Fibroblast of skin of right biceps (primary cell): ENCODE results near the gene PFKFB1.
A peak's percentile ranks its signal among the peaks of the same experiment; 100 is the strongest.

Experiments
- DNase-seq: peaks from one replicate; pipeline ENCODE4 v3.0.0-alpha.2; 2013

Gene PFKFB1

DNA sequence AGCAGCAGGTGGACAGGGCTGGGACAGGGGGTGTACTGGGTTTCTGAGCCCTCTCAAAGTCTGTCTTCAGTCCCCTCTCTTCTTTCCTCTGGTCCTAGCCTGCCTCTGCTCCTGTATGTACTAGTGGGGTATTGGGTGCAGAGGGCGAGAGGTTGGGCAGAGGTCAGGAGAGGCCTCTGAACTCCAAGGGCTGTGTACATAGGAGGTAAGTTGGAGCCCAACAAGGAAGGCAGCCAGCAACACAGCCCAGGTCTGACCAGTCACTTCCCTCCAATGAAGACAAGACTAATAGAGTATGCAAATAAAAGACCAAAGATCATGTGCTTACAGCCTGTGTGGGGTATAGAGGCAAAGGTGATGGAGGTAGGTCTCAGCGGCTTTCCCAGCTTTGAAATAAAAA is at the start of gene PFKFB1:
TSS of gene PFKFB1 (minus strand) at position 90 of the 400 bp plus-strand sequence. CDS start 181 bp downstream, outside the sequence.
- no peak for DNase-seq

DNA sequence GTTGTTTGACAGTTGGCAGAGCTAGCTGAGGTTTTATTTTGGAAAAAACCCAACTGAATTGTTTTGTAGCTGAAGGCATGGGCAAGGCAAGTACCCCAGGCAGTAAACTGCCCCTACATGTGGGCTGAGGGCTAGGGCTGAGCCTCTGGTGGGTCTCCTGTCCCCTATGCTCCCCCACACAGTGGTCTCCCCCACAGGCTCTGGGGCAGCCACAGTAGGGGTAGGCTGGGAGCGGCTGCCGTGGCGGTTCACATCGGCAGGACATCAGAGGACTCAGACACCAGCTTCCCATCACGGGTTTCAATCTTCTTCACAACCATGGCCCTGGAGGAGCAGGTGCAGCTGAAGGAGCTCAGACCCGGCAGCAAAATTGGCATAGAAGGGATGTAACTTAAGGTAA is 47.5 kb upstream of the PFKFB1 start:
- DNase-seq: no peak

DNA sequence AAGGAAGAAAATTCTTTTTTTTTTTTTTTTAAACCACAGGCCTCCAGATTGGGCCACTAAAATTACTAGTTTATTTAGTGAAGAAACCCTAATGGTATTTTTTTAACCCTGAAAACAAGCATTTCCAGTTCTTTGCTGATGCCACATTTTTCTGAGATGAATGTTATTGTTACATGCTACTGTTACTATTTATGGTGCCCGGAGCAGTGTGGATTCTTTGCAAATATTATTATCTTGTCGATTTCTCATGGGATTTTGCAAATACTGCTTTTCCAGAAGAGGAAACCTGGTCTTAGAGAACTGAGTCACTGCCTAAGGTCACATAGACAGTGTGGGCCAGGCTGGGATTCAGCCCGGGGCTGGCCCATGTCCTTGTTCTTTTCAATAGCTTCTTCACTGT is 45.5 kb upstream of the PFKFB1 start:
- peak; percentile 4 for DNase-seq

DNA sequence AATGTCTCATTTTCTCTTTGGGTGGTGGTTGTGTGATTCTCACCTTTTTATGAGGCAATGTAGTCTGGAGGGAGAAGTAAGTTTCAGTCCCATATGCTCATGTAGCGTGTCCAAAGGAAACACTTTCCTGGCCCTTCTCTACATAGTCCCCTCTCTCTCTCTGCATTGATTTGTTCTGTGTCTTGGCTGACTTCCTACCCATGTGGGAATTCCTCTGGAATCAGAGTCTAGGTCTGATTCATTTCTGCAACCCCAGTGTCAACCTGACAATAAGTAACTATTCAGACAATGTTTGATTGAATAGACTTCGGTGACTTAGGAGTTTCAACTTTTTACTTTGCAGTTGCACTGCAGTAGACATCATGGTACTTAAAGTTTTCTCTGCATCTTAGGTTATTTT is 39.4 kb upstream of the PFKFB1 start:
- no peak for DNase-seq

DNA sequence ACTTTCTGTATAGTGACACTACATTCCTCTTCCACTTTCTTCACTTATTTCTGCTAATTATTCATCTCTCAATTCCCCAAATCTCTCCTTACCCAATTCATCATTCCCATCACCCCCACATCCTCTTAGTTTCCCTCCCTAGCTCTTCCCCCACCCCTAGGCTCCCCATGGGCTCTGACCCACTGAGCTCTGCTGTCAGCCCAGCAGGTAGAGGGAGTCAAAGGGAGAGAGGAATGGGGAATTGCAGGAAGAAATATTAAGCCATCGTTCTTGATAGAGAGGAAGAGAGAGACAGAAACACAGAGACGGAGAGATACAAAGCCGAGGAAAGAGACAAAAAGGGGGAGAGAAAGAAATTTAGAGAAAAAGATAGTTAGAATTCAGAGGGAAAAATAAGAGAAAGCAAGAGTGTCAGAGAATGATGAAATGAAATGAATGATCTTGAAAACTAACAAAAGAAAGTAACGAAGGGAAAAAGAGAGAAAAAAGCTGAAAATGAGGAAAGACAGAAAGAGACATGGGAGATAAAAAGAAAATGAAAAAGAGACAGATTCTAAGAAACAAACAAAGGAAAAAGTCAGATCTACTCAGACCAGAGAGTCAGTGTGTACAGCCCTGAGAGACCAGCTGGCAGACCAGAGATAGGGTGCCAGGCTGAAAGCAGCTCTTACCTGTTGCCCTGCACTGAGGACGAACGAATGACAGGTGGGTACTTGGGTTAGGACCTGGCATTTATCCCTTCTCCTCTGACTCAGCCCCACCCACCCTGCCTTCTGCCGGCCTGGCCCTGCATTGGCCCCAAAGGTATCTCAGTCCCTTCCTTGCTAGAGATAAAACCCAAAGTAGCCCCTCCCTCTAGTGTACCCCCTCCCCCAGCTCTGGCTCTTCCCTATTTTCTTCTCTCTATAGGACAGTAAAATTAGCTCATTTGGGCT is 36.5 kb upstream of the PFKFB1 start, which contains the start of gene ALAS2:
TSS of gene ALAS2 (minus strand) at position 707 of the 935 bp plus-strand sequence. CDS start 4,977 bp downstream, outside the sequence.
- DNase-seq: no peak

DNA sequence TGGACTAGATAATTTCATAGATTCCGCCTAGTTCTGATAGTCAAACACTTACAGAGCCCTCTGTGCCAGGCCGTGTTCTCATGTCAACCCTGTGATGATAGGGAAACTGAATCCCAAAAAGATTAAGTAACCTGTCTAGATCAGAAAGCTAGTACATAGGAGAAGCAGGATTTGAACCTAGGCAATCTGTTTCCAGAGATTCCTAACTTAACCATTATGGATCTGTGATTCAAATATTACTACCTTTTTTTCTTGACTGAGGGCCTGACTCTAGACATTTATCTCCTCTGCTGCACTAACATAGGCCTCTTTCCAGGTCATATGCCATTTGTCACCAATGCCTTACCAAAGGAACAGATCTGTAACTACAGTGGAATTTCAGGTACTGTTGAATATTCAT is 35.3 kb upstream of the PFKFB1 start:
- no peak for DNase-seq

DNA sequence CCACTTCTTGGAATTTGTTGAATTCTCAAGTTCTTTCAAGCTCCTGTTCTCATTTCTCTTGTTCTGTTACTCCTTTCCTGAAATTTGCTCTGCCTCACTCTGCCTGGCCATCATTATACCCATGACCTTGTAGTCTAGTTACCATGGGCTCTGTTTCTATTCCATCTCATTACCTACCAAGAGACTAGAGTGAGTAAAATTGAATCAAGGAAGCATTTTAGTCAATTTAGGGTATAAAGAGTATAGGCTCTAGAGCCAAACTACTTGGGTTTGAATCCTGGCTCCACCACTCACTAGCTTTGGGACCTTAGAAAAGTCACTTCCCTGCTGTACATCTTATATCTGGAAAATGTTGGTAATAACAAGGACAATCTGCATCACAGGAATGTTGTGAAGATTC is 34.6 kb upstream of the PFKFB1 start:
- DNase-seq: no peak

DNA sequence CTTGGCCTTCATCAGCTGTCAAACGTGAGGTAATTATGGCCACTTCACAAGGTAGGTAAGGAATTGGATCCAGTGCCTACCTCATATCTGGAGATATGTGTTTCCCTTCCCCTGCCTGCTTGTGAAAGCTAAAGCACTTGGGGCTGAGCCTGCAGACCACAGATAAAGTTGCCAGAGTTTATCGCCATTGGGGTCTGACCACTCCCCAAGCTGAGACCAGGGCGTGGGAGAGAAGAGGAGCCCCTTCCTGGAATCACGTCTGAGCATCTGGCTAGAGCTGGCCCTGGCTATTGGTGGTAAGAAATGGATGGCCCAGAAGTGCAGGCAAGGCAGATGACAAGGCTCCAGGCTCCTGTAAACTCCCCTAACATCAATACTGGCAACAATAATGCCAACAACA is 34.1 kb upstream of the PFKFB1 start:
- DNase-seq: no peak

DNA sequence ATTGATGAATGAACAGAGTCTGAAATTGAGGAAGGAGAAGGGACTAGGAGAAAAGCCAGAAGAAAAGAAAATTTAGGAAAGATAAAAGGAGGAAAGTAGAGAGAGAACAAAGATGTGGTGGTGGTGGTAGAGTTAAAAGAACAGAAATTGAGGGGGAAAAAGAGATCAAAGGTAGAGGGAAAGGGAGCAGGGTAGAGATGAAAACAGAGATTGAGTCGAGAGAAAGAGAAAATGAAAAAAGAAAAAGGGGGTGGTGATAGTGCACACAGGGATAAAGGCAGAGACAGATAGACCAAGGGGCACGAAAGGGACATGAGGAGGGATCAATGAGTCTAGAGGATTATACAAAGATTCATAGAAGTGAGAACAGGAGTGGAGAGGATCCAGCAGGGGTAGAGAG is 32.9 kb upstream of the PFKFB1 start:
- no peak for DNase-seq

DNA sequence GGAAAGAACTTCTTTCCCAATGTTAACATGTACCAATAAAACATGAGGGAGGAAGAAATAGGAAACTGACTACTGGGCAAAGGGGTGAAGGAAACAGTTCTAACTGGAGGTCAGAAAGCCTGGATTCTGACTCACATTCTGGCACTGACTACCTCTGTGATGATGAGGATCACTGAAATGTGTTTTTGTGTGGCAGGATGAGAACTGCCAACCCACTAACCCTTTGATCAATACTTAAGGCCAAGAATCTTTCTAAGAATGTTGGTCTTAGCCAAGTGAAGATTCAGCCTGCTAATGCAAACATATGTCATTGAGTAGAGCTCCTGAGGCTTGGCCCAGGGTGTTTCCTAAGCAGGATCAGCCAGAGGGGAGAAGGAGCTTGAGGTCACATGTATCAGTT is 32.2 kb upstream of the PFKFB1 start:
- DNase-seq: no peak

DNA sequence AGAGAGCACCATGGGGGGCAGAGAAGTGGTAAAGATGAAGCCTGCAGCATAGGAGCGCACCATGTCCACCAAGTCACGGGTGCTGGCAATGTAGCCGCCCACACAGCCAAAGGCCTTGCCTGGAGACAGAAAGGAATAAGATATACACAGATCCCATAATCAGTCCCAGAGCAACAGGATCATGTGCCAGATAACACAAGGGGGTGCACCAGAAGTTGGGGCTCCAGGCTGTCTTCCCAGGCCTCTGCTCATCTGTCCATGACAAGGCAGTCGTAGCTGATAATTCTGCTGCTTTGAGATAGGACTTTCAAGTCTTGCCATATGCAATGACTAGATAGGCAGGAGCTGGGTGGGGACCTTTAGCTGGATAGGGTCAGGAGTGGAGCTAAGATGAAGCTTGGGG is 20.9 kb upstream of the PFKFB1 start:
- DNase-seq: no peak

DNA sequence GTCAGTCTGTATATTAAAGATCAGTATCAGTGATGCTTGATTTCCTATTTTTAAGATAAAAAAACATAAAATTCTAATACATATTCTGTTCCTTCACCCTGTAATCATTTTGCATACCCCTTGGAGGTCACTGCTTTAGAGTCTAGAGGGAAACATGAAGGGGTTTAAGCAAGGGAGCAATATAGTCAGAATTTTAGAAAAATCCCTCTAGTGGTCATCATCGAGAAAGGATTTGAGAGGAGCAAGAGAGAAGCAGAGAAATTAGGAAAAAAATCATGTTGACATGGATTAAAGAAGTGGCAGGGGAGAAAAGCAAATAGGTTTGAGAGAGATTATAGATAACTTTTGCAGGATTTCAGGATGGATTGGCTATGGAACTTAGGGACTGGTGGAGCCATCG is 17.3 kb upstream of the PFKFB1 start:
- no peak for DNase-seq

DNA sequence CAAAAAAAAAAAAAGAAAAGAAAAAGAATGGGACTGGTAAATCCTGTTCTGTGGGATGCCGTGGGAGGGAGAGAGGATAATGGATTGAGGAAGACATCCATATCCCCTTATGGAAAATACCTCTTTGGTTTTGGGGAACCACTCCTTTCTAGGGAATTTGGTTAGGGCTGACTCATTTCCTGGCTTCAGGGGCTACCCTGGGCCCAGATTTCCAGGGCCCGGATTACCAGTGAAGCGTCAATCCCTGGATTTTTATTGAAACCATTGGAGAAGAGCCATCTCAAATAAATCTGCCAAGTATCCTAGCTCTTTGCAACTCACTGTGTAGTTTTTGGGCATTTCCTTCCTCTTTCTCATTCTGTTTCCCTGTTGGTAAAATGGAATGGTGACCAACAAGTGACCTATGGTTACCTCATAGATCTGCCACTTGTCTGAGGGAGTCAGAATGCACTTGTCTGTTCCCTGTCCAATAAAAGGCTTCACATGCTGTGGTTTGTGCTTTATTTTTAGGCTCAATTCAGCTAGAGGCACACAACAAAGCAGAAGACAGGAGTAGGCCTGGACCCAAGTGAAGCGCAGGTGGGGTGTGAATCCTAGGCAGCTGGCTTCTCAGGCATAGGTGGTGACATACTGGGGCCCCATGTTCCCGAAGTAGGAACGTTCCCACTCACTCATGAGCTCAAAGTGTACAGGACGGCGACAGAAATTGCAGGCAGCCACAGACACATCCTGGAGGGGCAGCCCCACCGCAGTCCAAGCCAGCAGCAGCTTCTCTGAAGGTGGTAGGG is 14.8 kb upstream of the PFKFB1 start:
- peak; percentile 47 for DNase-seq

DNA sequence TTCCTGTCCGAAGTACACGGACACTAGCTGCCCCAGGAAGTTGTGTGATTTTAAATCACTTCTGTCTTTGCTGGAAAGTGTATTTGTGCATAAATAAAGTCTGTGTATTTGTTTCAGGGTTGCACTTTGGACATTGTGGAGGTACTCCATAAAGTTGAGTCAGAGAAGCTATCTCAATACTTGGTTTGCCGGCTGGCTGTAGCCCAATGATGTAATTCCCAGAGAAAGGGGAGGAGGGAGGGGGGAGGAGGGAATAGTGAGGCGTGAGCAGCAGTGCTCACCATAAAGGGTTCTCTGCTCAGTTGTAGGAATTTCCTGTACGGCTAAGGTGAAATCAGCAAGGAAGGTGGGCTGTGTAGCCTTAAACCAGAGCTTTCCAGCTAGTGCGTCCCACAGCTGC is 13.7 kb upstream of the PFKFB1 start:
- peak; percentile 59 for DNase-seq

DNA sequence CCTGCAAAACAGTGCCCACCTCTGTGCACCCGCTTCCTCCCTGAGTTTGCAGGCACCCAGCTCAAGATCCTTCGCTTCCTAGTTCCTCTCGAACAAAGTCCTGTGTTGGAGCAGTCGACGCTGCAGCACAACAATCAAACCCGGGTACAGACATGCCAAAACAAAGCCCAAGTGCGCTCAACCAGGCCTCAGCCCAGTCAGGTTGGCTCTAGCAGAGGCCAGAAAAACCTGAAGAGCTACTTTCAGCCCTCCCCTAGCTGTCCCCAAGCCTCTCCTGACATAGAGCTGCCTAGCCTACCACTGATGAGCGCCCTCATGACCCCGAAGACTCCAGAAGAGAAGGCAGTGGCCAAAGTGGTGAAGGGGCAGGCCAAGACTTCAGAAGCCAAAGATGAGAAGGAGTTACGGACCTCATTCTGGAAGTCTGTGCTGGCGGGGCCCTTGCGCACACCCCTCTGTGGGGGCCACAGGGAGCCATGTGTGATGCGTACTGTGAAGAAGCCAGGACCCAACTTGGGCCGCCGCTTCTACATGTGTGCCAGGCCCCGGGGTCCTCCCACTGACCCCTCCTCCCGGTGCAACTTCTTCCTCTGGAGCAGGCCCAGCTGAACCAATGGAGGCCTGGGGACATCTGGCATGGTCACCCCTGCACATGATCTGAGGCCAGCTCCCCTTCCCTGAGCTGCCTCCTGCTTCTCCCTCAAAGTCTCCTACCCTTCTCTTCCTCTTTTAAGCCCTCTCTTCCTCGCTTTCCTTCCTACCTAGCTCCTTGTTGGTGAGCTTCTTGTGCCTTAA is 13.0 kb upstream of the PFKFB1 start:
- DNase-seq: no peak

DNA sequence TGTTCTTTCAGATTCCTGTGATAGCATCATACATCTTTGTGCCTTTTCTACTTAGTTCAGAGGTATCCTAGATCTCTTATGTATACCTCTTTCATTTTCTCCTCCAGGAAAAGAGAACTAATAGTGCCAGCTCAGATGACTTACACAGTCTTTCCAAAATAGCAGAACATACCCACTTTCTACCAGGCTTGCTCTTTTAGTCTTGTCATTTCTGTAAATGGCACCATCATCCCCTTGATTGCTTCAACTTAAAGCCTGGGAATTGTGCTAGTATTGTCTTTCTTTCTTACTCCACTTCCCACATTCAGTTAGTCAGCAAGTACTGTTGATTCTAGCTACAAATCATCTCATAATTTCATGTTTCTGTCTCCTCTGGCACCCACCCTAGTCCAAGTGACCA is 11.3 kb upstream of the PFKFB1 start:
- DNase-seq: no peak

DNA sequence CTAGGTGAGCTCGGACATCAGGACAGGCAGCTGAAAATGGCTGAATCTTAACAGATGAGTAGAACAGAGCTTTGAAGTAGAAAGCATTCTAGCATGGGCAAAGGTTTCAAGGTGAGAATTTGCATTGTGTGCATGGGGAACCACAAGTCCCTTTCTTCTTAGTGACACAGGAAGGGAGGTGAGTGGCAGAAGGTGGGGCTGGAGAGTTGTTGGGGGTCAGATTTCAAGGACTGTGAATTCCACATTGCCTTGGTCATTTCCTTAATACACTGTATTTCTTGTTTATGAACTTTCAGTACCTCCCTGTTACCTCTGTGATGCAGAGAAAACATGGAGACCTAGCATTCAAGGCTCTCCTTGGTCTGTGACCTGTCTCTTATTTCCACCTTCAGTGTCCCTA is 10.2 kb upstream of the PFKFB1 start:
- no peak for DNase-seq

DNA sequence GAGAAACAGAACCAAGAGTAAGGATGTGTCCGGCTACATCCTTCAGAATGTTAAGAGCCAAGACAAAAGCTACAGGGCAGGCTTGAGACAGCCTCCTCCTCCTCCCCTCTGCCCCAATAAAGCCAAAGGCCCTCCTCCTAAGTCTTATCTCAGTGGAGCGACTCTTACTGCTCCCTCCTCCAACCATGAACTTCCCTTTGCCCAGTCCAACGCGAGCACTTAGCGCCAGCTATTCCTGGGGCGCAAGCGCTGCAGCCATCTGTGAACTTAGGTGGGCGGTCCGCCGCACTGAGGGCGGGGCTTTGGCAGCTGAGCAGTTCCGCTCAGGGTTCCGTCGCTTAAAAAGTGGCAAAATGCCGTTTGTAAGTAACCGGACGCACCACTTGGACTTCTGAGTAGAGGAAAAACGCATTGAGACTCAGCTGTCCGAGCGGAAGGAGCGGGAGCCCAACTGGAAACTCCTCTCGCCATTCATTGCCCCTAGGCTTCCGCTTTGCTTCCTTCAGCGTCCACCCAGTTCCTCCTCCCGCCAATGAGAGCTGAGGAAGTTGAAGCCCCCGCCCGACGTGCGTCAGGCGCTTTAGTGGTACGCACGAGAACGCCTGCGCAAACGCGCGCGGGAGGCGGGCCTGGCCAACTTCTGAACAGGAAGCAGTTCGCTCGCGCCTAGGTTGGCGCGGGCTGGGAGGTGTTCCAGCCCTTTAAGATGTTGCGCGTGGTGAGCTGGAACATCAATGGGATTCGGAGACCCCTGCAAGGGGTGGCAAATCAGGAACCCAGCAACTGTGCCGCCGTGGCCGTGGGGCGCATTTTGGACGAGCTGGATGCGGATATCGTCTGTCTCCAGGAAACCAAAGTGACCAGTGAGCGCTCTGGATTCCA is 6.0 kb upstream of the PFKFB1 start, which contains the start of gene APEX2:
TSS of gene APEX2 (plus strand) at position 647 of the 882 bp plus-strand sequence. CDS start at position 707, 60 bp downstream.
- peak; percentile 90 for DNase-seq

DNA sequence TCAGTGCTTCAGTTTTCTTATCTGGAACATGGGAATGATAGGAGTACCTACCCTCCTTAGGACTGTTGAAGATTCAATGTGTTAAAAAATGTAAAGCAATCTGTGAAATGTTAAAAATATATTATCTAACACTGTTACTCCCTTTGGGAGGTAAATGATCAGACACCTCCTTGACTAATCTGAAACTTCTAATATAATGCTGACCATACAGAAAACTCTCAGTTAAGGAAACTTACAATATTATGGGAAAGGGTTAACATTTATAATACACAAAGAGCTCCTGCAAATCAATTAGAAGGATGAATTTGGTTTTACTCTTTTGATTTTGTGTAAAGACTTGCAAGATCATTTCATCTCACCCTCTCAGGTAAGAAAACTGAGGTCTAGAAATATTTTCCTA is 1.6 kb upstream of the PFKFB1 start:
- DNase-seq: no peak

DNA sequence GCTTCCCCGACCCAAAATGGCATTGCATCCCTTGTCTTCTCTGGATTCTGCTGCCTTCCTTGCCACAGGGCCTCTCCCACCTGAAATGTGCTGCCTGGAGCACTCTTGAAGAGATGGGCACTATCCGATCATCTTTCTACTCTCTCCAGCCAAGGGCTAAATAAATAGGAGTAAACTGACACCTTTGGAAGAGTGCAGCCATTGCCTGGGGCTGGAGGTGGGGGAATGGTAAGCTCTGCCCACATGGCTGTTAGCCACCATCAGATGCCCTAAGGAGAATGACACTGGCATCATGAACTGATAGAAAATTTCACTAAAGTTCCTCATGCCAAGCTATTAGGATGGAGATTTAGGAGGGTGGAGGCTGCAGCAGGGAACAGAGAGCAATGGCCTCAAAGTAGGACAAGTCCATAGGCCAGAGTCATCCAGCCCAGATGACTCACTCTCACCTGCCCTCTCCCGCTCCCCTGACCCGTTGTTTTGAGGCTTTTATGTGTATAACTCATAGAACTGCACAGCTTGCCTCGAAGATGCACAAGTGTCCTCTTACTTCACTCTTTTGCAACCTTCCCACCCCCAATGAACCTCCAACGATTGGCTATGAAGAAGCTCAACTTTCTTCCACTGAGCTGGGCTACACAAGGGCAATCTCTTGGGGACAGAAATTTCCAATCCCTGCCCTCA is 822 bp upstream of the PFKFB1 start:
- DNase-seq: no peak

DNA sequence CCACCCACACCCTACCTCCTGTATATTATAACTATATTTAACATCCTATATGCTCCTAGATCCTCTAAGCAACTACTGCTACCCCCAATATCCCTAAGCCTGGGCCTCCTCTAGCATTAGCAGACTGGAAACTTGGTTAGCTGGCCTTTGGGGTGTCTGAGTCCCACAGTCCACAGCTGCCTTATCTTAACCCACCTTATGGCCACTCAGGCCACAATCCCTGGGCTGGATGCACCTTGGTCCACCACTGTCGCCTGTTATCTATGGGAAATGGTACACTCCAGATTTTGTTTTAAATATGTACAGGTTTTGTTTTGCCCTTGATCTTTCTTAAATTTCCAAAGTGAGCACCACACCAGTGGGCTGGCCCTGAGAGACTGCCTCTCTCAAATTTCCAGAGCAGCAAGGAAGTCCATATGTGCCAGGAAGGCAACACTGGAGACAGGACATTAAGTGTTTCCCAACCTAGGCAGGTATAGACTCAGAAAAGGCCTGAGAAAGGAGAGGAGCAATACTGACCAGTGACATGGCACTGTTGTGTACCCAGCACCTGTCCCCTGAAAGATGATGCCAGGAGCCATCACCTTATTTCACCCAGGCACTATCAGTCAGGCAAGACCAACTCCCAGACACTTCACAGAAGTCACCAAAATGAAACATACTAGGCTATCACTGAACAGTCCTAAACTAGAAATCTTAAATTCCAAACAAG is 921 bp downstream of the PFKFB1 start:
- DNase-seq: no peak
